GM12891 (cell line): ENCODE measurements around the gene GRM1.

Experiments used
- PAX5 ChIP-seq: IDR thresholded peaks from 2 replicates; pipeline ENCODE4 v1.6.1; 2011; ENCODE audit warnings: low read length, moderate library complexity, mild to moderate bottlenecking; ENCODE audit not compliant: insufficient read depth, severe bottlenecking
- POLR2A ChIP-seq: IDR thresholded peaks from 2 replicates; pipeline ENCODE4 v1.6.1; 2011; ENCODE audit warnings: low read depth, low read length, control low read depth
- POLR2AphosphoS5 ChIP-seq: IDR thresholded peaks from 2 replicates; pipeline ENCODE4 v1.6.1; 2011; ENCODE audit warnings: low read depth, low read length, control low read depth
- SPI1 ChIP-seq: IDR thresholded peaks from 2 replicates; pipeline ENCODE4 v1.6.1; 2011; ENCODE audit warnings: low read depth, low read length, control low read depth
- TAF1 ChIP-seq: IDR thresholded peaks from 2 replicates; pipeline ENCODE4 v1.6.1; 2011; ENCODE audit warnings: low read depth, low read length, control low read depth

DNA sequence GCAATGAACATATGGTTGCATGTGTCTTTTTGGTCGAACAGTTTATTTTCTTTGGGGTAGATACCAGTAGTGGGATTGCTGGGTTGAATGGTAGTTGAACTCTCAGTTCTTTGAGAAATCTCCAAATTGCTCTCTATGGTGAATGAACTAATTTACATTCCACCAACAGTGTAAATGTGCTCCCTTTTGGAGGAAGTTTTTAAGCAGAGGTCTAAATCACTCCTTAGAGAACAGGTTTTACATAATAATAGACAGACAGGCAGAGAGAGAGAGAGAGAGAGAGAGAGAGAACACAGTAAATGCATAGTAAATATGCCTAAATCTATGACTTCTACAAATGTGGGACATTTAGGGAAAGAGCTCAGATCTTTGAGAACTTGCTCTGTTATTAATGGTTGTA, 37.6 kb downstream of the GRM1 start:
- TF ChIP-seq POLR2AphosphoS5: no peak
- no peak for TF ChIP-seq POLR2A
- TF ChIP-seq TAF1: no peak
- no peak for TF ChIP-seq SPI1
- TF ChIP-seq PAX5: no peak
